ENCODE results near the gene CCDC66. TPM values are rescaled to one million over a fixed set of nuclear protein-coding genes. Genes with fewer than 3 reads are reported as not detected.
"Not testable (repeated sequence)": the region's sequence is repeated elsewhere in the genome, so short reads cannot be mapped to it uniquely, and the experiment has no call there.

CCDC66 gene
- total RNA-seq = 138 TPM

DNA sequence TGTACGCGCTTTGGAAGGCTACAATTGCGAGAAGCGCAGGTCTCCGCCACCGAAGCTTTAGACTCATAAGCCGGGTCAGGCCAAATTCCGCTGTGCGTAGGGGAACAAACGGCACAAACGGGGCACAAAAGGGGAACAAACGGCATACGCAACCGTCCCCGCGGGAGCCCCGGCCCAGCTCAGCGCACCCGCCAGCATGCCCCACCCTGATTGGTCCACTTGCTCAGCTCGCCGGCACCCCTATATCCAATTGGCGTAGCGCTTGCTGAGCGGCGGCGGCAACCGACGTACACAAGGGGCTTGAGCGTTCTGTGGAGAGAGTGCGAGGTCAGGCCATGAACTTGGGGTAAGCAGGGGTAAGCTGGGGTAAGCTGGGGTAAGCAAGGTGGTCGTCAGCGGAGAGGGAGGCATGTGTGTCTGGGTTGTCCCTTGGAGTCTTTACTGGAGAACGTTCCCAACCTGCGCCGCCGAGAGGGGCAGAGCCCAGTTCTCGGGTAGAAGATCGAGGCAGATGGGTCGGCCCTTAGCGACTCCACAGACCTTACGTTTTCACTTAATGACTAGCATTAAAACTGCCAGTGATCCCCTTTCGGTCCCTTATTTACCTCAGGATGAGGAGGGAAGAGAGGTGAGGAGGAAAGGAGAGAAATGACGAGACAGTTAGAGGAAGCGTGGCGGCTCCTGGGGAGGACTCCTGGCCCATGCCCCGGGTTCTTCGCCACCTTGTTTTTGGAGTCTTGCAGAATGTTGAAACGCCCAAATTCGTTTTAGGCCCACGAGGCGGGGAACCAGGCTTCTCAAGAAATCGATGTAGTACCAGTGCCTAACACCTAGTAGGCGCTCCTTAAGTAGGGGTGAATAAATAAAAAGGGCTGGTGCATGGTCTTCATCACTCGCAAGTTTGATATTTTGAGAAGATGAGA is at the start of gene CCDC66:
CCDC66 (plus strand) TSS at position 268 of the 923 bp plus-strand sequence; CDS start at position 336, 68 bp downstream.
- Histone ChIP-seq H3K9me3 (ENCODE audit: low read depth, low read length) (no peaks in the 10 kb centered on the region), H3K27me3 (ENCODE audit: insufficient read depth, low read length) (no peaks in the 10 kb centered on the region), H3K4me1 (ENCODE audit: insufficient read depth, low read length) (peaks cover 10% of the 10 kb centered on the region), H3K4me3 (ENCODE audit: low read length) (peak within 1 kb of the TSS; percentile 93)

DNA sequence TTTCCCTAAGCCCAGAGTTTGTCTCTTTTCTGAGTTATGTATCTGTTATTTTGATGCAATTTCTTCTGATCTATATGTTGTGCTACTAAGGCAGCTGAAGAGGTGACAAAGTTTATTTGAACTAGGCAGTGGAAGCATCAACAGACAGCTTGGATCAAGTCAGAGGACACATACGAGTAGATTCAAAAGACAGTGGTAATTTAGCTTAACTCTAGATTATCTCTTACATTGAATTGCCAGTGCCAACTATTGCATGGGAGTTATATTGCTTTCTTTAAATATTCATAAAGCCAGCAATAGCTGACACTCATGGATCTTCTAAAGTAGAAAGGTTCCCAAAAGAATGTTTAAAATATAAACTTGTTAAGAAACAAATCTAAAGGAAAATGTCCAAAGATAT is 37.3 kb upstream of the CCDC66 start:
- Histone ChIP-seq H3K9me3 (ENCODE audit: low read depth, low read length) (no peaks in the 10 kb centered on the region), H3K4me3 (ENCODE audit: low read length) (no peak overlapping the region), H3K4me1 (ENCODE audit: insufficient read depth, low read length) (no peaks in the 10 kb centered on the region), H3K27me3 (ENCODE audit: insufficient read depth, low read length) (no peaks in the 10 kb centered on the region)

DNA sequence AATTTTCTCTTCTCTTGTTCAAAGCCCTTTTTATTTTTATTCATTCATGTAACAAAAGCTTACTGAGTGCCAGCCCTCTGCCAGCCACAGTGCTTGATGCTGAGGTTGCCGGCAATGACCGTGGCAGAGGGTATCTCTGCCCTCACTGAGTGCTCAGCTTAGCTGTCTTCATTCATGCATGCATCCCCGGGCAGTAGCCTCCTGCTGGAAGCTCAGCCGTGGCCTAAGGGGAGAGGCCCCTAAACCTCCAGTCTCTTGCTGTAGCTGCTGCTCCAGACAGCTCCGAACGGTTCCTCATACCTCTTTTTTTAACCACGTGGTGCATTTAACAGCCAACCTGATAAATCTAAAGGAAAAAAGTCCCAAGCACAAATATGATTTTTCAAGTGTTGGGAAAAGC is 34.6 kb upstream of the CCDC66 start:
- no peaks in the 10 kb centered on the region for H3K4me1 ChIP-seq (ENCODE audit: insufficient read depth, low read length)
- H3K4me3 ChIP-seq (ENCODE audit: low read length) = no peak overlapping the region
- no peaks in the 10 kb centered on the region for H3K9me3 ChIP-seq (ENCODE audit: low read depth, low read length)
- H3K27me3 ChIP-seq (ENCODE audit: insufficient read depth, low read length) = no peaks in the 10 kb centered on the region

DNA sequence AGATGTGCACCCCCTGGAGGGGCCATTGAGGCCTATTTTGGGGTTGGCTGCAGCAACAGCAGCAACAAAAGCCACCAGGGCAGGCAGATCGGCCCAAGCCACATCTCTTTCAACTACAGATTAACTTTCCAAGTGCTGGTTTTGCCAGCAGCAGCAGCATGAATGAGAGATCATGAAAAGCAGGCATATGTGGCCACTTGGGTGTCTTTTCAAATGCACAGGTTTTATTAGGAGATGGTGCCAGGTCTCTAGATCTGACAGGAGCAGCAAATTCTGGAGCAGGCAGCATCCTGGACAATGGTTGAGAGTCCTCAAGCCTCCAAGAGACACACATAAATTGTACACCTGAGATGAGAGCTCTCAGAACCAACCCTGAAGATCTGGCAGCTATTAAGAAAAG is 31.7 kb upstream of the CCDC66 start:
- no peaks in the 10 kb centered on the region for H3K4me1 ChIP-seq (ENCODE audit: insufficient read depth, low read length)

DNA sequence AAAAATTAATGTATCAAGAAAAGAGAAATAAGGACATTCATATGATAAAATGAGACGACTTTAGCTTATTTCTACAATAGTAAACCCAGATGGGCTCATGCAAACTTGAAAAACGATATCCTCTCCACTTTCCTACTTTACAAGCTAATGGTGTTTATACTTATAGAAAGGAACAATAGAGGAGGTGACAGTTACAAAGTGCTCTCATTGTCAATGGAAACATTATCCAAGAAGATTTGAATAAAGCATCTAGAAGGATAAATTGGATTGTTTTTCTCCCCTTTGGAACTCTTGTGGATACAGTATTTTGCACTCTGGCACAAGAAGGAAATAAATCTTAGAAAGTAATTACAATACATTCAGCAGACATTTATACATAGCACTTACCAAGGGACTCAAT is 20.2 kb upstream of the CCDC66 start:
- no peaks in the 10 kb centered on the region for H3K27me3 ChIP-seq (ENCODE audit: insufficient read depth, low read length)
- no peak overlapping the region for H3K4me3 ChIP-seq (ENCODE audit: low read length)
- H3K4me1 ChIP-seq (ENCODE audit: insufficient read depth, low read length) = no peaks in the 10 kb centered on the region
- H3K9me3 ChIP-seq (ENCODE audit: low read depth, low read length) = no peaks in the 10 kb centered on the region

More for the DNA sequence above, 31.7 kb upstream of the CCDC66 start:
- no peaks in the 10 kb centered on the region for H3K9me3 ChIP-seq (ENCODE audit: low read depth, low read length)
- no peak overlapping the region for H3K4me3 ChIP-seq (ENCODE audit: low read length)
- no peaks in the 10 kb centered on the region for H3K27me3 ChIP-seq (ENCODE audit: insufficient read depth, low read length)

DNA sequence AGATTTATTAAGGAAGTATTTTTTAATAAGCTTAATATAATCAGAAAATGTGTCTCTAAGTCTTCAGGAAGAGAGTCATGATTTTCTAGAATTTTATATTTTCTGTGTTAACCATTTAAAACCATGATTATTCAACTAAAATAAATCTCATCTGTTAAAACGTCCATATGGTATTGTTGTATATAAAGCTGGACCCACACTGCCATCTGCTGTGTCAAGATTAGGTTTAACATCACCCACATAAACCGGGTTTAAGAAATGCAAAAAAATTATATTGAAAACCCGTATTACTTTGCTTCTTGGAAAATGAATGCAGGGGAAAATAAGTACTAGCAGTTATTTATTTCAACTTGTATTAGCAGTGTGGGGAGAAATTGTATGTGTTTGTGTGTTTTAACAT is 9.5 kb upstream of the CCDC66 start:
- Histone ChIP-seq H3K27me3 (ENCODE audit: insufficient read depth, low read length) (no peaks in the 10 kb centered on the region), H3K4me3 (ENCODE audit: low read length) (no peak overlapping the region), H3K9me3 (ENCODE audit: low read depth, low read length) (no peaks in the 10 kb centered on the region), H3K4me1 (ENCODE audit: insufficient read depth, low read length) (no peaks in the 10 kb centered on the region)

DNA sequence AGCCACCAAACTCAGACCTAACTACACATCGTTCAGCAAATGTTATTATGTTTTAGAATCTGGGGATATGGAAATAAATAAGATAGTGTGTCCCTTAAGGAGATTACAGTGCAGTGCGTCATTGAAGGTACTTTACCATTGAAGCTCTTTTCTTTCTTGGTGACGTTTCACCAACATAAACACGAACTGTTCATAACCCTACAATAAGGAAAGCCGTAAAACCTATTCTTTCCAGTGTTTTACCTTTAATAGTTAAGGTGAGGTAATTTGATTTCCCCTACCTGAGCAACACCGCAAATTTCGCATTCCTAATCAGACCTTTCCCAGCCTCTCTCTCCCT is 826 bp downstream of the CCDC66 start:
- Histone ChIP-seq H3K27me3 (ENCODE audit: insufficient read depth, low read length) (no peaks in the 10 kb centered on the region), H3K4me1 (ENCODE audit: insufficient read depth, low read length) (peaks cover 10% of the 10 kb centered on the region), H3K4me3 (ENCODE audit: low read length) (peak overlapping the region; percentile 93), H3K9me3 (ENCODE audit: low read depth, low read length) (no peaks in the 10 kb centered on the region)

DNA sequence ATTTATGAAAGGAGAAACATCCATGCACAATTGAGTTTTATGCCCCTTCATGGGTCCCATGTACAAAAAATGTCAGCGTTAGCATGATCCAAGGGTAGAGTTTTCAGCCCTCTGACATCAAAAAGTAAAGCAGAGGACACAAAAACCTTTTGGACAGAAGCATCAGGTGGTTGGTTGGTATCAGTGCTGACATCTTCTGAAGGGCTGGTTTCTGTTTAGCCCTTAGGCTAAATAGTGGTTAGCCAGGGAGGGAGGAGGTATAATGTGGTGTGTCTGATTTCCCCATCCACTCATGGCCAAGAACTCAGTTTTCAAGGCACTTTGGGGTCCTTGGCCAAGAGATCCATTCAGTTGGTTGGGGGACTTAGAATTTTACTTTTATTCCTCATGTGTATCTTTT is 16.5 kb downstream of the CCDC66 start:
- Histone ChIP-seq H3K4me1 (ENCODE audit: insufficient read depth, low read length) (no peaks in the 10 kb centered on the region), H3K4me3 (ENCODE audit: low read length) (no peak overlapping the region), H3K9me3 (ENCODE audit: low read depth, low read length) (no peaks in the 10 kb centered on the region), H3K27me3 (ENCODE audit: insufficient read depth, low read length) (no peaks in the 10 kb centered on the region)

DNA sequence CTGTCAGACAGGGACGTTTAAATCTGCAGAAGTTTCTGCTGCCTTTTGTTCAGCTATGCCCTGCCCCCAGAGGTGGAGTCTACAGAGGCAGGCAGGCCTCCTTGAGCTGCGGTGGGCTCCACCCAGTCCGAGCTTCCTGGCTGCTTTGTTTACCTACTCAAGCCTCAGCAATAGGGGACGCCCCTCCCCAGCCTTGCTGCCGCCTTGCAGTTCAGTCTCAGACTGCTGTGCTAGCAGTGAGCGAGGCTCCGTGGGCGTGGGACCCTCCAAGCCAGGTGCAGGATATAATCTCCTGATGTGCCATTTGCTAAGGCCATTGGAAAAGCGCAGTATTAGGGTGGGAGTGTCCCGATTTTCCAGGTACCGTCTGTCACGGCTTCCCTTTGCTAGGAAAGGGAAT is 25.0 kb downstream of the CCDC66 start:
- not testable (repeated sequence) for H3K4me1 ChIP-seq (ENCODE audit: insufficient read depth, low read length); H3K27me3 ChIP-seq (ENCODE audit: insufficient read depth, low read length); H3K9me3 ChIP-seq (ENCODE audit: low read depth, low read length); H3K4me3 ChIP-seq (ENCODE audit: low read length)

DNA sequence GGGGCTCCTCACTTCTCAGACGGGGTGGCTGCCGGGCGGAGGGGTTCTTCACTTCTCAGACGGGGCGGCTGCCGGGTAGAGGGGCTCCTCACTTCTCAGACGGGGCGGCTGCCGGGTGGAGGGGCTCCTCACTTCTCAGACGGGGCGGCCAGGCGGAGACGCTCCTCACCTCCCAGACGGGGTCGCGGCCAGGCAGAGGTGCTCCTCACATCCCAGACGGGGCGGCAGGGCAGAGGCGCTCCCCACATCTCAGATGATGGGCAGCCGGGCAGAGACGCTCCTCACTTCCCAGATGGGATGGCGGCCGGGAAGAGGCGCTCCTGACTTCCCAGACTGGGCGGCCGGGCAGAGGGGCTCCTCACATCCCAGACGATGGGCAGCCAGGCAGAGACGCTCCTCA is 27.3 kb downstream of the CCDC66 start:
- not testable (repeated sequence) for H3K4me3 ChIP-seq (ENCODE audit: low read length); H3K4me1 ChIP-seq (ENCODE audit: insufficient read depth, low read length); H3K9me3 ChIP-seq (ENCODE audit: low read depth, low read length); H3K27me3 ChIP-seq (ENCODE audit: insufficient read depth, low read length)

DNA sequence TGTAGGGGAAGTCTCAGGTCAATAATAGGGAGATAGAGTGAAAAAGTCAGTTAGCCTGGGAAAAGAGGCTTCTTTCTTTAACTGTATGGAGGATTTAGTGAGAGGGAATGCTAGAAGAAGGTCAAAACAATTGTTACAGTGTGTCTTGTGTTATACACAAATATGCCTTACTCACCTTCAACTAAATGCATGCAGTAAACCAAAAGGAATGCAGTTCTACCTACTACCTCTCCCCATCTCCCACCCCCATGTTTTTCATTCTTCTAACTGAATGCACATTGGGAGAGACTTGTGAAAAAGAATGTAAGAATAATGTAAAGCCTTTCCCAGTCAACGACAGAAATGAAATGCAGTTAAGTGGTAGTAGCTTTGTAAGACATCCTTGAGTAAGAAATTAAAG is 33.8 kb downstream of the CCDC66 start:
- Histone ChIP-seq H3K4me1 (ENCODE audit: insufficient read depth, low read length) (peaks cover 13% of the 10 kb centered on the region), H3K27me3 (ENCODE audit: insufficient read depth, low read length) (no peaks in the 10 kb centered on the region), H3K9me3 (ENCODE audit: low read depth, low read length) (no peaks in the 10 kb centered on the region), H3K4me3 (ENCODE audit: low read length) (no peak overlapping the region)

DNA sequence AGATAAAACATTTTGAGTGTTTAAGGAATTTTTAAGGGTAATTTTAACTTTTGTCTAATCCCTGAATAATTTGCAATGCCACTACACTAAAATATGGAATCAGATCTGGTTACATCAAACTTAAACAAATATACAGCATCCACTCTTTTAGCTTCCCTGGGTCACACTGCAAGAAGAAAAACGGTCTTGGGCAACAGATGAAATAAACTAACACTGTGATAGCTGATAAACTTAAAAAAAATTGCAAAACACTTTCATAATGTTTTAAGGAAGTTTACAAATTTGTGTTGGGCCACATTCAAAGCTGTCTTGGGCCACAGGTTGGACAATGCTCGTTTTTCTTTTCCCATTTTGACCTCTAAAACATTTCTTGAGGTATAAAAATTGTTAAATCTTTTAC is 34.3 kb downstream of the CCDC66 start:
- peaks cover 13% of the 10 kb centered on the region for H3K4me1 ChIP-seq (ENCODE audit: insufficient read depth, low read length)
- no peaks in the 10 kb centered on the region for H3K9me3 ChIP-seq (ENCODE audit: low read depth, low read length)
- no peak overlapping the region for H3K4me3 ChIP-seq (ENCODE audit: low read length)
- no peaks in the 10 kb centered on the region for H3K27me3 ChIP-seq (ENCODE audit: insufficient read depth, low read length)

DNA sequence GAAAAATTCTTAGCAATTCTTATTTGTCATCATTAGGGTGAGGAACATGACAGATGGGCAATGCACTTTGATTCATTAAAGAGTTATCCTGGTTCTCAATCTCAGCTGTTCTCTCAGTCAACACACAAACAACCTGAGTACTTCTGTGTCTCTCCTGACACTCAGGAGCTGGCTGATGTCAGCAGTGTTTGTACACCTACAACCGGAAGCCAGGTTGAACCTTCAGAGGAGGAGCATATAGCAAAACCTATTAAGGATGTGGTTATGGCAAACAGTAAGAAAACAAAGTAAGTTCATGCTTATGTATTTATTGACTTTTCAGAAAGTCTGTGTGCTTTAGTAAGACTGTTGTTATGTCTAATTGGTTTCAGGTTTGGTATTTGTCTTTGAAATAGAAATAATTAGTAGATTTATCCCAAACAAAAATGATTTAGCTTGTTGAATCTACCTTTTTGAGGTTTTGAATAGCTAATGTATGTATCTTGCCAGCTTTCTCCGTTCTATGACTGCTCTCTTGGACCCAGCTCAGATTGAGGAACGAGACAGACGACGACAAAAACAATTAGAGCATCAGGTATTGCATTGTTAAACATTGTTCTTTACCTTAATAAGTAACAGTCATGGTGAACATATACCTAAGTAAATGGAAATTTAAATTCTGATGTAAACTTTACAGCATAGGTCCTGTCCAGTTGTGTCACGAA is 36.6 kb downstream of the CCDC66 start:
- H3K9me3 ChIP-seq (ENCODE audit: low read depth, low read length) = no peaks in the 10 kb centered on the region
- no peaks in the 10 kb centered on the region for H3K27me3 ChIP-seq (ENCODE audit: insufficient read depth, low read length)
- no peak overlapping the region for H3K4me3 ChIP-seq (ENCODE audit: low read length)
- peaks cover 13% of the 10 kb centered on the region for H3K4me1 ChIP-seq (ENCODE audit: insufficient read depth, low read length)

DNA sequence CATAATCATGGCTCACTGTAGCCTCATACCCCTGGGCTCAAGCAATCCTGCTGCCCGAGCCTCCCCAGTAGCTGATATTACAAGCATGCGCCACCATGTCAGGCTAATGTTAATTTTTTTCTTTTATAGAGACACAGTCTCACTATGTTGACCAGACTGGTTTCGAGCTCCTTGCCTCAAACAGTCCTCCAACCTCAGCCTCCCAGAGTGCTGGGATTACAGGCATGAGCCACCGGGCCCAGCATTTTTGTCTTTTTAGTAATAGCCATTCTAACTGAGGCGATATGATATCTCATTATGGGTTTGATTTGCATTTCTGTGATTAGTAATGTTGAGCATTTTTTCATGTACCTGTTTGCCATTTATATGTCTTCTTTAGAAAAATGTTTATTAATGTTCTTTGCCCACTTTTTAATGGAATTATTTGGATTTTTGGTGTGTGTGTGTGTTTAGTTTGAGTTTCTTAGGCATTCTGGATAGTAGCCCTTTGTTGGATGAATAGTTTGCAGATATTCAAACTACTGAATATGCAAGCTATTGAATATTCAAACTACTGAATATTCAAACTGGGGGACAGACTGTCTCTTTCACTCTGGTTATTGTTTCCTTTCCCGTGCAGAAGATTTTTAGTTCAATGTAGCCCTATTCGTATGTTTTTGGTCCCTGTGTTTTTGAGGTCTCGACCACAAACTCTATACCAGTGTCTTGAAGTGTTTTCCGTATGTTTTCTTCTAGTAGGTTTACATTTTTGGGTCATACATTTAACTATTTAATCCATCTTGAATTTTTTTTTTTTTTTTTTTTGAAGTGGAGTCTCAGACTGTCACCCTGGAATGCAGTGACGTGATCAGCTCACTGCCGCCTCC is 39.2 kb downstream of the CCDC66 start:
- no peaks in the 10 kb centered on the region for H3K27me3 ChIP-seq (ENCODE audit: insufficient read depth, low read length)
- no peak overlapping the region for H3K4me3 ChIP-seq (ENCODE audit: low read length)
- peaks cover 3% of the 10 kb centered on the region for H3K4me1 ChIP-seq (ENCODE audit: insufficient read depth, low read length)
- no peaks in the 10 kb centered on the region for H3K9me3 ChIP-seq (ENCODE audit: low read depth, low read length)

DNA sequence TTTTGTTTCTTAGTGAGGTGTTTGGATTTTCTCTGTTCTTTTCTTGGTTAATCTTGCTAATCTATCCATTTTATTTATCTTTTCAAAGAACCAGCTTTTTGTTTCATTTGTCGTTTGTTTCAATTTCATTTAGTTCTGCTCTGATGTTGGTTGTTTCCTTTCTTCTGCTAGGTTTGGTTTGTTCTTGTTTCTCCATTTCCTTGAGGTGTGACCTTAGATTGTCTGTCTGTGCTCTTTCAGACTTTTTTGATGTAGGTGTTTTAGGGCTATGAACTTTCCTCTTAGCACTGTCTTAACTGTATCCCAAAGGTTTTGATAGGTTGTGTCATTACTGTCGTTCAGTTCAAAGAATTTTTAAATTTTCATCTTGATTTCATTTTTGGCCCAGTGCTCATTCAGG is 51.5 kb downstream of the CCDC66 start:
- H3K27me3 ChIP-seq (ENCODE audit: insufficient read depth, low read length); H3K9me3 ChIP-seq (ENCODE audit: low read depth, low read length); H3K4me3 ChIP-seq (ENCODE audit: low read length): not testable (repeated sequence)
- H3K4me1 ChIP-seq (ENCODE audit: insufficient read depth, low read length) = peaks cover 15% of the 10 kb centered on the region
